IMR-90 (cell line): ENCODE measurements around the gene NUDT8. TPM values are rescaled to one million over a fixed set of nuclear protein-coding genes. Genes with fewer than 3 reads are reported as not detected.

Source experiments
- ATAC-seq: fragments of 200-7000 bp; cut with Tn5 transposase; 2 replicates; pipeline ENCODE4 v1.9.1; 2020; ENCODE audit warnings: low read depth, mild to moderate bottlenecking, moderate library complexity
- BruUV-seq: library from RNA; stranded (reverse); fragments of 400-500 nt; replicated peaks from 2 replicates; lab custom pipeline; 2021; lab: Mats Ljungman, UMichigan
- CTCF ChIA-PET: fragments of 300-600 bp; formaldehyde crosslinking; extraction: SDS; loops from one replicate; lab custom pipeline; 2021; ENCODE audit warnings: antibody characterized with exemption; lab: Yijun Ruan, JAX
- POLR2A ChIA-PET: fragments of 300-600 bp; sonication (Branson Sonifier 250); formaldehyde crosslinking; loops from one replicate; lab custom pipeline; 2022; ENCODE audit warnings: antibody characterized with exemption; ENCODE audit not compliant: unreplicated experiment; lab: Charles Lee
- DNase-seq: peaks from one replicate; pipeline ENCODE4 v3.0.0; 2013
- H2AFZ ChIP-seq: replicated peaks from 2 replicates; pipeline ENCODE3; 2013; ENCODE audit warnings: low read length, mild to moderate bottlenecking; ENCODE audit not compliant: poor library complexity
- H2AK5ac ChIP-seq: 2 replicates; pipeline ENCODE4 v1.6.1; 2013; ENCODE audit warnings: low read depth, low read length, inconsistent platforms
- H2AK9ac ChIP-seq: replicated peaks from 2 replicates; pipeline ENCODE3; 2013; ENCODE audit warnings: mild to moderate bottlenecking, low read depth, low read length, moderate library complexity; ENCODE audit not compliant: poor library complexity
- H2BK120ac ChIP-seq: 2 replicates; pipeline ENCODE4 v1.6.1; 2013; ENCODE audit warnings: low read depth, low read length, inconsistent platforms
- H2BK15ac ChIP-seq: 3 replicates; pipeline ENCODE4 v1.6.1; 2013; ENCODE audit warnings: low read depth, low read length, inconsistent platforms
- H2BK20ac ChIP-seq: 2 replicates; pipeline ENCODE4 v1.6.1; 2013; ENCODE audit warnings: low read depth, mild to moderate bottlenecking, inconsistent platforms, low read length, moderate library complexity
- H2BK5ac ChIP-seq: 2 replicates; pipeline ENCODE4 v1.6.1; 2013; ENCODE audit warnings: mild to moderate bottlenecking, low read depth, low read length, inconsistent platforms; ENCODE audit not compliant: poor library complexity, severe bottlenecking
- H3K14ac ChIP-seq: replicated peaks from 2 replicates; pipeline ENCODE4 v1.6.1; 2013; ENCODE audit warnings: low read depth, low read length, inconsistent platforms
- H3K18ac ChIP-seq: 2 replicates; pipeline ENCODE4 v1.6.1; 2013; ENCODE audit warnings: low read depth, low read length, control low read depth
- H3K23ac ChIP-seq: 2 replicates; pipeline ENCODE4 v1.6.1; 2013; ENCODE audit warnings: low read depth, low read length, inconsistent platforms
- H3K27ac ChIP-seq: 2 replicates; pipeline ENCODE4 v1.5.1; 2013; ENCODE audit warnings: mild to moderate bottlenecking, control low read depth, low read length; ENCODE audit not compliant: insufficient read depth
- H3K27me3 ChIP-seq: 2 replicates; pipeline ENCODE4 v1.6.1; 2013; ENCODE audit warnings: low read length; ENCODE audit not compliant: control insufficient read depth, insufficient read depth
- H3K36me3 ChIP-seq: 2 replicates; pipeline ENCODE4 v1.6.1; 2013; ENCODE audit warnings: low read length, mixed read lengths; ENCODE audit not compliant: control insufficient read depth, insufficient read depth
- H3K4ac ChIP-seq: 2 replicates; pipeline ENCODE4 v1.6.1; 2013; ENCODE audit warnings: low read depth, low read length, inconsistent platforms
- H3K4me1 ChIP-seq: 2 replicates; pipeline ENCODE4 v1.6.1; 2013; ENCODE audit warnings: low read length, mixed read lengths; ENCODE audit not compliant: control insufficient read depth, insufficient read depth
- H3K4me2 ChIP-seq: 2 replicates; pipeline ENCODE4 v1.6.1; 2013; ENCODE audit warnings: low read depth, mild to moderate bottlenecking, control low read depth, low read length, moderate library complexity
- H3K4me3 ChIP-seq: 2 replicates; pipeline ENCODE4 v1.5.1; 2013; ENCODE audit warnings: low read depth, mild to moderate bottlenecking, control low read depth, low read length, moderate library complexity; ENCODE audit not compliant: insufficient read depth
- H3K56ac ChIP-seq: 2 replicates; pipeline ENCODE4 v1.6.1; 2013; ENCODE audit warnings: low read length, inconsistent platforms; ENCODE audit not compliant: insufficient read depth; ENCODE audit errors: extremely low read depth
- H3K79me1 ChIP-seq, 2 experiments: 2 replicates each; pipeline ENCODE4 v1.6.1; 2013; ENCODE audit warnings: low read length in 2 of 2, inconsistent platforms in 1 of 2, low read depth in 1 of 2
- H3K9ac ChIP-seq: 2 replicates; pipeline ENCODE4 v1.6.1; 2013; ENCODE audit warnings: low read depth, low read length, control low read depth
- H3K9me1 ChIP-seq: 2 replicates; pipeline ENCODE4 v1.6.1; 2013; ENCODE audit warnings: low read length, inconsistent platforms; ENCODE audit not compliant: insufficient read depth
- H3K9me3 ChIP-seq: 2 replicates; pipeline ENCODE4 v1.6.1; 2013; ENCODE audit warnings: low read length; ENCODE audit not compliant: control insufficient read depth, insufficient read depth
- H4K20me1 ChIP-seq: 2 replicates; pipeline ENCODE4 v1.6.1; 2013; ENCODE audit warnings: low read length, inconsistent platforms; ENCODE audit not compliant: insufficient read depth
- H4K5ac ChIP-seq: 2 replicates; pipeline ENCODE4 v1.6.1; 2013; ENCODE audit warnings: mild to moderate bottlenecking, low read depth, low read length, control low read depth
- H4K8ac ChIP-seq, 2 experiments: 2 replicates each; pipeline ENCODE4 v1.6.1; 2013; ENCODE audit warnings: low read depth in 2 of 2, low read length in 2 of 2, control low read depth in 1 of 2, inconsistent platforms in 1 of 2
- H4K91ac ChIP-seq: 2 replicates; pipeline ENCODE4 v1.6.1; 2013; ENCODE audit warnings: low read depth, low read length, inconsistent platforms; ENCODE audit not compliant: insufficient read depth
- BHLHE40 ChIP-seq: fragments of 150-350 bp; IDR thresholded peaks from 2 replicates; pipeline ENCODE4 v1.6.1; 2016; ENCODE audit warnings: mild to moderate bottlenecking, low read depth, low read length
- CEBPB ChIP-seq: IDR thresholded peaks from 2 replicates; pipeline ENCODE4 v1.6.1; 2012; ENCODE audit warnings: low read depth, low read length, improper control_type of control experiment
- CHD1 ChIP-seq: IDR thresholded peaks from 2 replicates; pipeline ENCODE4 v1.6.1; 2012; ENCODE audit warnings: low read depth, low read length, improper control_type of control experiment
- CTCF ChIP-seq: conservative IDR thresholded peaks from 2 replicates; pipeline ENCODE4 v1.5.1; 2012; ENCODE audit warnings: mild to moderate bottlenecking, low read depth, low read length, improper control_type of control experiment
- ELK1 ChIP-seq: fragments of 150-350 bp; IDR thresholded peaks from 2 replicates; pipeline ENCODE4 v1.6.1; 2016; ENCODE audit warnings: low read depth, mild to moderate bottlenecking, low read length, moderate library complexity, borderline replicate concordance
- FOS ChIP-seq: fragments of 150-350 bp; IDR thresholded peaks from 2 replicates; pipeline ENCODE4 v1.6.1; 2016; ENCODE audit warnings: low read depth, low read length
- MAFK ChIP-seq: IDR thresholded peaks from 2 replicates; pipeline ENCODE4 v1.6.1; 2012; ENCODE audit warnings: low read depth, low read length, improper control_type of control experiment
- MAZ ChIP-seq: IDR thresholded peaks from 2 replicates; pipeline ENCODE4 v1.6.1; 2012; ENCODE audit warnings: low read depth, mild to moderate bottlenecking, low read length, improper control_type of control experiment, moderate library complexity, borderline replicate concordance
- MXI1 ChIP-seq: IDR thresholded peaks from 2 replicates; pipeline ENCODE4 v1.6.1; 2012; ENCODE audit warnings: low read depth, mild to moderate bottlenecking, low read length, moderate library complexity, borderline replicate concordance
- NFE2L2 ChIP-seq: fragments of 150-350 bp; IDR thresholded peaks from 2 replicates; pipeline ENCODE4 v1.6.1; 2016; ENCODE audit warnings: low read depth, mild to moderate bottlenecking, low read length
- POLR2A ChIP-seq: IDR thresholded peaks from 2 replicates; pipeline ENCODE4 v1.6.1; 2012; ENCODE audit warnings: mild to moderate bottlenecking, low read depth, low read length
- RAD21 ChIP-seq: IDR thresholded peaks from 2 replicates; pipeline ENCODE4 v1.6.1; 2012; ENCODE audit warnings: low read length, improper control_type of control experiment
- RCOR1 ChIP-seq: IDR thresholded peaks from 2 replicates; pipeline ENCODE4 v1.6.1; 2012; ENCODE audit warnings: mild to moderate bottlenecking, low read length, improper control_type of control experiment; ENCODE audit not compliant: insufficient replicate concordance
- RFX5 ChIP-seq: IDR thresholded peaks from 2 replicates; pipeline ENCODE4 v1.8.0; 2012; ENCODE audit warnings: low read depth, mild to moderate bottlenecking, low read length, moderate library complexity
- SMC3 ChIP-seq: fragments of 150-350 bp; IDR thresholded peaks from 2 replicates; pipeline ENCODE4 v1.6.1; 2016; ENCODE audit warnings: low read depth, mild to moderate bottlenecking, antibody characterized with exemption, low read length, moderate library complexity
- USF2 ChIP-seq: fragments of 150-350 bp; IDR thresholded peaks from 2 replicates; pipeline ENCODE4 v1.6.1; 2017; ENCODE audit warnings: mild to moderate bottlenecking, antibody characterized with exemption, low read length, low read depth
- WGBS, 2 experiments: methylation state at CpG; one replicate each; pipeline versions ENCODE4 v1.1.5 to v1.1.7; 2013; ENCODE audit warnings: missing lambda C conversion rate in 2 of 2; ENCODE audit not compliant: insufficient read length in 1 of 2; ENCODE audit errors: extremely low coverage in 2 of 2; 5-methylcytosine and 5-hydroxymethylcytosine counted together
- dilution Hi-C: fragments of 300-500 bp; cut with HindIII; formaldehyde crosslinking; loops from one replicate; pipeline ENCODE4 v1.14.3; 2018; ENCODE audit warnings: low sequenced_read_pairs; ENCODE audit not compliant: unreplicated experiment
- in situ Hi-C: fragments of 300-500 bp; cut with MboI; formaldehyde crosslinking; loops from 3 replicates; pipeline ENCODE4 v1.14.3; 2019; ENCODE audit warnings: low sequenced_read_pairs, inconsistent platforms, mixed read lengths
- intact Hi-C: fragments of 100-400 bp; cut with micrococcal nuclease; formaldehyde crosslinking; loops from 2 replicates; pipeline ENCODE4 v1.10.0; 2022
- polyA plus RNA-seq, 3 experiments: library from polyadenylated mRNA; depleted of rRNA; stranded (reverse); fragments of >200 nt; gene quantifications; 2 replicates each; pipeline ENCODE4 v1.2.3, GENCODE V29; 2012; ENCODE audit warnings: low replicate concordance in 1 of 3
- total RNA-seq: library from RNA; depleted of rRNA; stranded (reverse); fragments of >200 nt; gene quantifications from 2 replicates; pipeline ENCODE4 v1.2.3, GENCODE V29; 2012

The NUDT8 gene
- total and polyA plus RNA-seq, 2 of the 4 experiments (the other 2 are of a cell fraction): 1.4 to 2.5 TPM

DNA sequence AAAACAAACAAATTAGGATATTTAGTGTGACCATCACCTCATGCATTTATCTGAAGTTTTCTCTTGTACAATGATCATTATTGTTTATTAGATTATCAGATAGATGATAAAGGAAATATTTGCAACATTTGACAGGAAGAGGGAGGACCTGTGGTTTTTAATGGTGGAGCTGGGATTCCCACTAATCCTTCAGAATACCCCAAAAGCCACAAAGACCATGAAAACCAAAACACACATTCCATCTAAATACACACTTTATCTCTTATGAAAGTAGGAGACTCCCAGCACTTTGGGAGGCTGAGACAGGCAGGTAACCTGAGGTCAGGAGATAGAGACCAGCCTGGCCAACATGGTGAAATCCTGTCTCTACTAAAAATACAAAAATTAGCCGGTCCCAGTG is 30.6 kb downstream of the NUDT8 start:
- Histone ChIP-seq H2BK20ac (no peak overlapping the region), H4K8ac (no peak overlapping the region), H2AK5ac (no peak overlapping the region), H3K9me3 (peaks cover 6% of the 10 kb centered on the region), H3K9me1 (no peaks in the 10 kb centered on the region), H3K56ac (no peak overlapping the region), H2BK15ac (no peak overlapping the region), H3K18ac (no peak overlapping the region), H2BK5ac (no peak overlapping the region), H3K14ac (no peak overlapping the region), H2AK9ac (no peak overlapping the region), H3K9ac (no peak overlapping the region), H2BK120ac (no peak overlapping the region), H3K4ac (no peak overlapping the region), H3K27ac (no peak overlapping the region), H3K27me3 (peaks cover 23% of the 10 kb centered on the region), H3K36me3 (no peaks in the 10 kb centered on the region), H3K4me1 (no peaks in the 10 kb centered on the region), H3K4me3 (no peak overlapping the region), H3K23ac (no peak overlapping the region), H3K79me1 (no peaks in the 10 kb centered on the region), H4K91ac (no peak overlapping the region), H3K4me2 (no peak overlapping the region), H4K5ac (no peak overlapping the region), H4K20me1 (no peaks in the 10 kb centered on the region), H2AFZ (no peak overlapping the region)
- POLR2A ChIA-PET: no interaction called here
- dilution Hi-C loops (no loop called here), intact Hi-C loops (no loop called here), in situ Hi-C loops (no loop called here)
- no TSS peak for BruUV-seq
- TF ChIP-seq MAFK (no peak), RCOR1 (no peak), BHLHE40 (no peak), CTCF (no peak), ELK1 (no peak), FOS (no peak), MAZ (no peak), SMC3 (no peak), MXI1 (no peak), NFE2L2 (no peak), POLR2A (no peak), CHD1 (no peak), CEBPB (no peak), RAD21 (no peak), RFX5 (no peak), USF2 (no peak)
- no CpG with 5 or more reads among the region's 1 CpG for WGBS, 2 experiments
- DNase-seq (no peak), ATAC-seq (no peak)
- CTCF ChIA-PET: no interaction called here
